ENCODE results near the gene OR5K3. TPM values are rescaled to one million over a fixed set of nuclear protein-coding genes. Genes with fewer than 3 reads are reported as not detected.

The OR5K3 gene
- polyA plus RNA-seq, 3 donors: not detected

DNA sequence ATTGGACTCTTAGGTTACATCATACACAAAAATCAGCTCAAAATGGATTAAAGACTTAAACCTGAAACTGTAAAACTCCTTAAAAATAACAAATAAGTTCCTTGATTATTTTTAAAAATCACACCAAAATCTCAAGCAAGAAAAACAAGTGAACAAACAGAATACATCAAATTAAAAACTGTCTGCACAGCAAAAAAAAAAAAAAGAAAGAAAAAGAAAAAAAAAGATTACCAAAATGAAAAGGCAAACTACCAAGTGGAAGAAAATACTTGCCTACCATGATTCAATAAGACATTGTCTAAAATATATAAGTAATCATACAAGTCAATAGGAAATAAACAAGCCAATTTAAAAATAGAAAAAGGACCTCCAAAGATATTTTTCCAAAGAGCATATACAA lies 19.3 kb upstream of the OR5K3 start:
- no peak overlapping the region for H3K27ac ChIP-seq (ENCODE audit: low read depth in 1 of 2, low read length in 2 of 2)
- H3K4me1 Mint-ChIP-seq: no peaks in the 10 kb centered on the region

DNA sequence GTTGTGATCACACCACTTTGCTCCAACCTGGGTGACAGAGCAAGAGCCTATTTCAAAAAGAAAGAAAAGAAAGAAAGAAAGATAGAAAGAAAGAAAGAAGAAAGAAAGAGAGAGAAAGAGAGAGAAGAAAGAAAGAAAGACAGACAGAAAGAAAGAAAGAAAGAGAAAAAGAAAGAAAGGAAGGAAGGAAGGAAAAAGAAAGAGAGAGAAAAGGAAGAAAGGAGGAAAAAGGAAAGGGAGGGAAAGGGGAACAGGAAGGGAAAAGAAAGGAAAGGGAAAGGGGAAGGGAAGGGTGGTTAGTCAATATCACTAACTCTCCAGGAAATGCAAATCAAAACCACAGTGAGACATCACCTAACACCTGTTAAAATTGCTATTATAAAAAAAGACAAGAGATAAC lies 18.6 kb upstream of the OR5K3 start:
- H3K79me2 ChIP-seq (ENCODE audit: insufficient read depth, low read length): no peaks in the 10 kb centered on the region
- no peak overlapping the region for H3K4me2 ChIP-seq (replicated peaks; ENCODE audit: extremely low read depth, low read length, poor library complexity, severe bottlenecking)
- Mint-ChIP-seq H3K4me1 (no peaks in the 10 kb centered on the region), H3K4me3 (no peak overlapping the region), H3K36me3 (no peaks in the 10 kb centered on the region), H3K9me3 (peaks cover 0 to 6% (median 2%) of the 10 kb centered on the region in 7 donors), H3K27me3 (ENCODE audit: low read depth in 3 of 3) (no peaks in the 10 kb centered on the region), H3K27ac (no peak overlapping the region)
- H4K20me1 ChIP-seq (ENCODE audit: insufficient read depth, low read length): no peaks in the 10 kb centered on the region
- H3K4me1 ChIP-seq (ENCODE audit: control insufficient read depth in 1 of 2, insufficient read depth in 2 of 2, low read length in 2 of 2): no peaks in the 10 kb centered on the region
- intact Hi-C loops (cut with micrococcal nuclease): no loop called here
- H3K27me3 ChIP-seq (ENCODE audit: control insufficient read depth in 2 of 2, insufficient read depth in 2 of 2, low read length in 2 of 2): no peaks in the 10 kb centered on the region
- no peaks in the 10 kb centered on the region for H3K9me3 ChIP-seq (replicated peaks in 1 of 2; ENCODE audit: control insufficient read depth in 1 of 2, insufficient read depth in 1 of 2, low read length in 2 of 2)
- no peak for DNase-seq
- no peak overlapping the region for H3K27ac ChIP-seq (ENCODE audit: low read depth in 1 of 2, low read length in 2 of 2)
- H3K4me3 ChIP-seq (replicated peaks in 1 of 3; ENCODE audit: low read depth in 2 of 3, low read length in 3 of 3): no peak overlapping the region
- no peak overlapping the region for H3K9ac ChIP-seq (ENCODE audit: insufficient read depth, low read length, poor library complexity, severe bottlenecking)
- no peaks in the 10 kb centered on the region for H3K36me3 ChIP-seq (replicated peaks in 1 of 2; ENCODE audit: control insufficient read depth in 1 of 2, insufficient read depth in 2 of 2, low read length in 2 of 2)
- no peak for TF ChIP-seq CTCF (IDR thresholded peaks at IDR 0.05)
- no peak overlapping the region for H2AFZ ChIP-seq (ENCODE audit: insufficient read depth, low read depth, low read length, poor library complexity, severe bottlenecking)

More for the DNA sequence above, 19.3 kb upstream of the OR5K3 start:
- no peaks in the 10 kb centered on the region for H3K27me3 ChIP-seq (ENCODE audit: control insufficient read depth in 2 of 2, insufficient read depth in 2 of 2, low read length in 2 of 2)
- H3K4me2 ChIP-seq (replicated peaks; ENCODE audit: extremely low read depth, low read length, poor library complexity, severe bottlenecking): no peak overlapping the region
- H3K27ac Mint-ChIP-seq: no peak overlapping the region
- peaks cover 0 to 6% (median 2%) of the 10 kb centered on the region in 7 donors for H3K9me3 Mint-ChIP-seq
- intact Hi-C loops (cut with micrococcal nuclease): no loop called here
- H3K9me3 ChIP-seq (replicated peaks in 1 of 2; ENCODE audit: control insufficient read depth in 1 of 2, insufficient read depth in 1 of 2, low read length in 2 of 2): no peaks in the 10 kb centered on the region
- H3K27me3 Mint-ChIP-seq (ENCODE audit: low read depth in 3 of 3): no peaks in the 10 kb centered on the region
- no peak overlapping the region for H2AFZ ChIP-seq (ENCODE audit: insufficient read depth, low read depth, low read length, poor library complexity, severe bottlenecking)
- no peaks in the 10 kb centered on the region for H3K36me3 ChIP-seq (replicated peaks in 1 of 2; ENCODE audit: control insufficient read depth in 1 of 2, insufficient read depth in 2 of 2, low read length in 2 of 2)
- DNase-seq: no peak
- no peaks in the 10 kb centered on the region for H3K4me1 ChIP-seq (ENCODE audit: control insufficient read depth in 1 of 2, insufficient read depth in 2 of 2, low read length in 2 of 2)
- no peak overlapping the region for H3K4me3 Mint-ChIP-seq
- H4K20me1 ChIP-seq (ENCODE audit: insufficient read depth, low read length): no peaks in the 10 kb centered on the region
- H3K36me3 Mint-ChIP-seq: no peaks in the 10 kb centered on the region
- H3K4me3 ChIP-seq (replicated peaks in 1 of 3; ENCODE audit: low read depth in 2 of 3, low read length in 3 of 3): no peak overlapping the region
- no peaks in the 10 kb centered on the region for H3K79me2 ChIP-seq (ENCODE audit: insufficient read depth, low read length)
- TF ChIP-seq CTCF (IDR thresholded peaks at IDR 0.05): no peak
- H3K9ac ChIP-seq (ENCODE audit: insufficient read depth, low read length, poor library complexity, severe bottlenecking): no peak overlapping the region
